NCI-H1436 (cell line): ENCODE data around the gene PRUNE1.

Source experiments
- DNase-seq: peaks from one replicate; lab custom pipeline; 2025; lab: John Stamatoyannopoulos, UW

Gene PRUNE1

DNA sequence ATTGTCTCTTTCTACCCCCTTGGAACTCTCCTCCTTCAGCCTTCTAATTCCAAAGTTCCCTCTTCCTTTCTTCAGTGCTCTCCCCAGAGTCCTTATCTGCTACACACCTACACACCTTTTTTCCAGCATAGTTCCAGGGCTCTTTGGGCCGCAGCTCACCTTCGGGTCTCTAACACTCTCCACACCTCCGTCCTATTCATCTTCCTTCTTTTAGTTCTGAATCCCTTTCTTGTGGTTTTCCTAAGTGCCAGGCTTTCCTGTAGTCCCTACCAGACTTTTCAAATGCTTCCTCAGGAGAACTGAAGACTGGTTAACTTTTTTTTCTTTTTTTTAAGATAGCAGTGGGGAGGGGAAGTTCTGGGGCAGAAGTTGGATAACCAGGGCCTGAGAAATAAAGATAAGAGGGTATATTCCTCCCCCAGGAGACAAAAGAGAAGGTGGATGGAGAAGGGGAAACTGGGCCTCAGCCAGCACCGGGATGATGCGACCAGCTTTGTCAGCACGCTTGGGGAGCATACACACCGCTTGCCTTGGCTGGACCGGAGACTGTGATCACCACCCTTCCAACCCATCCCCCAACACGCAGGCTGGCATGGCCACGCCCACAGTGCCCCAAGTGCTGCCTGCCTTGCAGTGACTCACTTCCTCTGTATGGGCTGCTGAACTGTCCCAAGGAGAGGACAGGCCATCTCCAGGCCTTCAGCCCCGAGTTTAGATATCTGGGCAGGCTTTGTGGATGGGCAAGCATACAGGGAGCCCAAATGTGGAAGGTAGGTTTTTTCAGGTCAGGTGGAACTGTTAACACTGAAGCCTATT, 31.2 kb upstream of the PRUNE1 start:
- DNase-seq = no peak

DNA sequence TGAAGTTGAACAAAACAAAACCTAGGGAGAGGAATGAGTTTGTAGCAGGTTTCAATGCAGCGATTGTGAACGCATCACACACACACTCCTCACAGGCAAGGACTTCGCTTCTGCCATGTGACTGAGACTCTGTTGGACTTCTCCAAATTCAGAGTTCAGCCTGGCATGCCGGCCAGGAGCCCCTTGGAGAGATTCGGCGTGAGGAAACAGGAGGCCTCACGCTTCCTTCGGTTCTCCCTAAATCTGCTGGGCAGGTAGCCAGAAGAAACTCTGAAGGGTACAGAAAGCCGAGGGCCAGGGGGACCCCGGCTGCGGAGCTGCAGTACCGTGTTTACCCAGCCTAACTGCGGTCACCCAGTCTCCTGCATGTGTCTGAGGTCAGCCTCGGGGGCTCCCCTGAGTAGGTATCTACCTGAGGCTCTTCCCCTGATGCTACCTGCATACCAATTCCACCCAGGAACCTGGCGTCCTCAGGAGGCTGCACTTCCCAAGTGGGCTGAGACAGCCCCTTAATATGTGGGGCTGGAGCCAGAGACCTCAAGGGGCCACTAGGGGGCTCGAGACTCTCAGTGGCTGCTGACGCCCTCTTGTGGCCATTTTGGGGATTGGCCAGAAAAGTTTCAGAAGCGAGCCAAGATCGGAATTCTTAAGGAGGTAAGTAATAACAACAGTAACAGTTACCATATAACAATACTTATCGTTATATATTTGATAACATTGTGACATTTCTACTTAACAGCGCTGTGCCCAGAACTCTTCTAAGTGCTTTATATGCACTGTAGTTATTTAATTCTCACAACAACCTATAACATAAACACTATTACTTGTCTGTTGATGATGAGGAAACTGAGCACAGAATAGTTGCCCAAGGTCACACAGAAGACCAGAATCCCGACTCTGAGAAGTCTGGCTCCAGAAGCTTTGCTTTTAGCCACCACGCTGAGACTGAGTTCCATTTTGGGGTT, 28.9 kb upstream of the PRUNE1 start:
- DNase-seq = peak; percentile 83

DNA sequence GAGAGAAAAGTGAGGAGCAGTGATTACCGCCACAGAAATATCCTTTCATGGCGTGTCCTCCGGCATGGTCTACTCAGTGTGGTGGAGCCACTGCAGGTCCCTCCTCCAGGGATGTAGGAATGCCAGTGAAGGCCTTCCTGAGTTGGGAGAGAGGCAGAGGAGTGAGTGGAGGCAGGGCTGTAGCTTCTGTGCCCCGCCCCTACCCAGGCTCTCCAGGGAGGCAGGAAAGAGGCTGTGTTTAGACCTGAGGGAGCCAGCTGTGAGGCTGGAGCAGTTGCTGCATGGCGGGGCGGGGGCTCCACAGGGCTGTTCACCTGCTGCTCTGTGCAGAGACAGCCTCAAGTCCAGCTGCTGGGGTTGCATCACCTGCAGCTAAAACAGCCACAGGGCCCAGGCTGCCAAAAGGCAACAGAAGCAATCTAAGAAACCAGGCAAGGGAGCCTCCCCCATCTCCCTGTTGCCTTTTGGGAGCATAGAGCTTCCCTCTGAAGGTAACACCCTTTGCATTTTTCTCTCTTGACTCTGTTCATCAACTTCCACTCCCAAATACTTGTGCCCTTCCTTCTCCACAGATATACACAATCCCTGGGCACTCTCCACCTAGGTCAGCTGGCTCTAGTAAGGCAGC, 27.0 kb upstream of the PRUNE1 start:
- peak; percentile 72 for DNase-seq

DNA sequence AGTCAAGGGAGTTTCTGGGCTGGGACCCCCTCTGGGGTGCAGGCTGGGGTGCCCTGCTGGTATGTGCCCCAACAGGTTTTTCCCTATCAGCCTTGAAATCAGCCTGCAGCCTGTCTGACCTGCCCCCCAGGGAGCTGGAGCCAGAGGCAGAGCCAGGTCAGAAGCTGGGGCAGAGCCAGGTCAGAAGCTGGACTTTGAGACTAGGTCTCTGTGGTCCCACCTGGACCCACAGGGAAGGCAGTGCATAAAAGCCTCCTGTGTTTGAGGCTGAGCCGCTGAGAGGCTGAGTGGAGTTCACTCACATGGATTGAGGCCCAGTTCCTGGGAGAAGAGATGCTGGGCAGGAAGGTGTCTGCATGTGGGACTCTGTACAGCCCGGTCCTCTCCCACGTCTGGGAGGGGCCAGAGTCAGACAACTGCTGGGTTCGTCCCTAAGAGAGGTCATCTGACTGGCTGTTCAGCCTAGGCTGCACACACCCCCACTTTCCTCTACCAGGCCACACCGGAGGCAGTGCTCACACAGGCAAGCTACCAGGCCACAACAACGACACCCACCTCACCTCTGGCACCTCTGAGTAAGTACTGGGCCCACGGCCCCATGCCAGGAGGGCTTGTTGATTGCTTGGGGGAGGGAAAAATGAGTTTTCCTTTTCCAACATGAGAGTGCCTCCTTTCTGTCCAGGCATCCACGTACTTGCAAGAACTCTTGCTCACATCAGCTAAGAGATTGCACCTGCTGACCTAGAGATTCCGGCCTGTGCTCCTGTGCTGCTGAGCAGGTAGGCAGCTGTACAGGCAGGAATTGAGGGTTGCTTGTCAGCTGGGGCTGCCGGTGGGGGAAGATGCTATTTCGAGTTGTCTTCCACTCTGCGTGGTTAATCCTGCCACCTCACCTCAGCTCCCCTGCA, 26.2 kb upstream of the PRUNE1 start, which contains the start of gene ANXA9:
Gene ANXA9 (plus strand): TSS at position 488 of the 908 bp plus-strand sequence. CDS start 814 bp downstream, outside the sequence.
- no peak for DNase-seq

DNA sequence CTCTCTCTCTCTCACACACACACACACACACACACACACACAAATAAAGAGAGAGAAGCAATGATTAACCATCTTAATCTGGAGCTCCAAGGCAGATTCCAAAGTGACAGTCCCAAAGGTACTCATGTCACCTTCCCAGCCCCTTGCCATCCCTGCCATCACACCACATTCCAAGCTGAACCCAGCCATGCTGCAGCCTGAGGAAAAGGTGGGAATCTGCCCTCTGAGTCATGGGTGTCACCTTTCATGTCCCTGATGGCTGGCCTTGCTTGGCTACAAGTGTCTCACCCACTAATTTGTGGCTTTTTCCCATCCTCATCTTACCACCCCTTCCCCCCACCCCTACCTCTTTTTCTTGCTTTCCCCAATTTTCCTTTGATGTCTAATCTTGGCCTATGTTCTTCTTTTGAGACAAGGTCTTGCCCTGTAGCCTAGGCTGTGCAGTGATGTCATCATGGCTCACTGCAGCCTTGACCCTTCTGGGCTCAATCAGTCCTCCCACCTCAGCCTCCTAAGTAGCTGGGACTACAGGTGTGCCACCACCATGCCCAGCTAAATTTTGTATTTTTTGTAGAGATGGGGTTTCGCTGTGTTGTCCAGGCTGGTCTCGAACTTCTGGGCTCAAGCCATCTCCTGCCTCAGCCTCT, 22.9 kb upstream of the PRUNE1 start:
- DNase-seq = no peak

DNA sequence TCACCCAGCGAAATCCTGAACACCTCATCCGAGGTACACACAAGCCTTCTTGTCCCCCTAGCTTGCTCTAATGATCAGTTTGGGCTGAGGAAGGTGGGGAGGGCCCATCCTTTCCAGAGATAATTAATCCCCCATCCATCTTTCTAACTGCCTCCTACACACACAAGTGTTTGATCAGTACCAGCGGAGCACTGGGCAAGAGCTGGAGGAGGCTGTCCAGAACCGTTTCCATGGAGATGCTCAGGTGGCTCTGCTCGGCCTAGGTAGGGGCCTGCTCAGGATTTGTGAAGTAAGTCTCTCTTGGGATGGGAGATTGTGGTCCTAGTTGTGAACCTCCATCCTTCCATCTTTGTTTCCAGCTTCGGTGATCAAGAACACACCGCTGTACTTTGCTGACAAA, 20.3 kb upstream of the PRUNE1 start:
- no peak for DNase-seq

DNA sequence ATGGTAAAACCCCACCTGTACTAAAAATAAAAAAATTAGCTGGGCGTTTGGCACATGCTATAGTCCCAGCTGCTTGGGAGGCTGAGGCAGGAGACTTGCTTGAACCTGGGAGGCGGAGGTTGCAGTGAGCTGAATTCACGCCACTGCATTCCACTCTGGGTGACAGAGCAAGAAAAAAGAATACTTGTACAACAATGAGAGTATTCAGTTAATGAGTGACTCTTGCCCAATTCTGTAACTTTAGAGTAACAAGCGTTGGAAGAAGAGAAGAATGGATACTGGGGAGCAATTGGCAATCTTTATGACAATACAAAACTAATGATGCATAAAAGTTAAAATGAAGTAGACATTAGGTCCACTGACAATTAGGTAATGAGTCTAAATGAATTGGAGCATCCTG, 15.6 kb upstream of the PRUNE1 start:
- no peak for DNase-seq

DNA sequence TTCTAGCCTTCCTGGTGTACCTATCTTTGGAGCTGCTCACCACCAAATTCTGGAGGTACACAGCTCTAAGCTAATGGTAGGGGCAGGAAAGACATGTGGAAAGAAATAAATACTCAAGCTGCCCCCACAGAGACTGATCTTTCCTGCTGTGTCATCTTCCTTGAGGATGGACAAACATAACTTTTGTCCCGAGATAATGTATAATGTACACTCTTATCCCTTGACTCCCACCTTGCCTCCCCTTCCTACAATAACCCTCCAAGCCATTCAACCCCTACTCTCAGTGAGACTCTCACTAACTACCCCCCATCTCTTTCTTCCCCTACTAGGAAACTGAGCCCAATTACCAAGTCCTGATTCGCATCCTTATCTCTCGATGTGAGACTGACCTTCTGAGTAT, 14.0 kb upstream of the PRUNE1 start:
- no peak for DNase-seq

DNA sequence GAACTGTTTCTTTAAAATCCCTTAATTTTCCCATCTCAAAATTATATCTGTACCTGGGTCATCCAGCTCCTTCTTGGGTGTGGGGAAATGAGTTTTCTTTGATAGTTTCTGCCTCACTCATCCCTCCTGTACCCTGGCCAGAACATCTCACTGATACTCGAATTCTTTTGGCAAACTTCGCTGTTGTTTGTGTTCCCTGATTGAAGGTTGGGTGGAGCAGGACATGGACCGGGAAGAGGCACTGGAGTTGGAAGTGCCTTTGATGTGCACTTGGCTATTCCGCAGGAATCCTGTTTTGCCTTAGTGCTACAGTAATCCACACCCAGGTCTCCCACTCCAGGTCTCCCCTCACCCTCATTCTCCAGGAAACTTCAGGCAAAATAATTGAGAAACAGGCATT, 12.8 kb upstream of the PRUNE1 start:
- no peak for DNase-seq

DNA sequence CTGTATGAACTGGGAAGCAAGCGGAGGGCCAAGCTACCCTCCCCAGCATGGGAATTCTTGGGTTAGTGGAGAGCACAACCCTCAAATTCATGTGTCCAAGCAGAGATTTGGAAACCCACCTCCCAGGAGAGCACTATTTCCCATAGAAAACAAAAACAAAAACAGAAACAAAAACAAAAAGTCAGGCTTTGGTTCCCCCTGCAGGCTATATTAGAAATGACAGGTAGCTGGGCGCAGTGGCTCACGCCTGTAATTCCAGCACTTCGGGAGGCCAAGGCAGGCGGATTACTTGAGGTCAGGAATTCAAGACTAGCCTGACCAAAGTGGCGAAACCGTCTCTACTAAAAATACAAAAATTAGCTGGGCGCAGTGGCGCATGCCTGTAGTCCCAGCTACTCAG, 12.4 kb upstream of the PRUNE1 start:
- no peak for DNase-seq

DNA sequence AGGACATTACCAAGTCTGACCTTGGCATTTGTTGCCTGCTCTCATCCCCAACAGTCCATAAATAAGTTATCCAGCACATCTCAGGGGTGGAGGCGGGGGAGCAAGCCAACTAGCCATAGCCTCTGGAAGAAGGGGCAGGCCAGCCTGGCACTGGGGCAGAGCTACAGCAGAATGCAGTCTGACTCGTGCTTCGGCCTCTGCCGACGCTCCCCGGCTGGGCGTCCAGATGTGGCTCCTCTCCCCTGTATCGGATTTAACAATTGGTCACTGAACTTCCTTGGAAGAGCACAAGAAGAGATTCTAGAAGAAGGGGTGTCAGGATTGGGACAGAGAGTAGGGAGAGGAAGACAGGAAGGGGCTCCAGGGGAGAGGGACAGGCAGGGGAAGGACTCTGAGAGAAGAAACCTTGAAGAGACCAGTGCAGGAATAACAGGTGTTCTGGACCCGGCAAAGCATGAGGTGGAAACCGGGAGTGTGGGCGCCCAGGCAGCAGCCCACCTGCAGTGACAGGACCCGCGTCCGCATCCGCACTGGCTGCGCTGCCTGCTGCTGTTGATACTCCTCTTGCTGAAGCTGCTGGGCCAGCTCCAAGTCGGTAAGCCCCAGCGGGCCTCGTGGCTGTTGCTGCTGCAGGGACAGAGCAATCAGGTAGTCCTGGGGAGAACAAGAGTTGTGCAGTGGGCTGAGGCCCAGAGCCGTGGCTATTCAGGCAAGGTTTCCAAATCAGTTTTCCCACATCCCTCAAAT, 10.9 kb upstream of the PRUNE1 start:
- no peak for DNase-seq

DNA sequence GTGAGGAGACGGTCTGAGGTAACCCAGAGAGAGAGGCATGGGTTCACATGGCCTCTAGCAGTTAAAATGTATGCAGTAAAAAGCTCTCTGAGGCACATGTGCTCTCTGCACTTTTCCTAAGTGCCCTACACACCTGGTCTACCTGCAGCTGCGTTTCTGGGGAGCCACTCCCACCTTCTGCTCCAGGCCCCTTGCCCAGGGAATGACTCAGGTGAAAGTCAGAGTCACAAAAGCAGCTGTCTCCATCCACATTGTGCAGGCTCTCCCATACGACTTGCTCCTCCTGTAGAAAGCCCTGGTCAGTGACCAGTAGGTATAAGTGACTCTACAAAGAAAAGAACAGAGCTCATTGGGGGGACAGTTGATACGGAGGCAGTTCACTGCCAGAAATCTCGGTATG, 10.3 kb upstream of the PRUNE1 start:
- DNase-seq = no peak

DNA sequence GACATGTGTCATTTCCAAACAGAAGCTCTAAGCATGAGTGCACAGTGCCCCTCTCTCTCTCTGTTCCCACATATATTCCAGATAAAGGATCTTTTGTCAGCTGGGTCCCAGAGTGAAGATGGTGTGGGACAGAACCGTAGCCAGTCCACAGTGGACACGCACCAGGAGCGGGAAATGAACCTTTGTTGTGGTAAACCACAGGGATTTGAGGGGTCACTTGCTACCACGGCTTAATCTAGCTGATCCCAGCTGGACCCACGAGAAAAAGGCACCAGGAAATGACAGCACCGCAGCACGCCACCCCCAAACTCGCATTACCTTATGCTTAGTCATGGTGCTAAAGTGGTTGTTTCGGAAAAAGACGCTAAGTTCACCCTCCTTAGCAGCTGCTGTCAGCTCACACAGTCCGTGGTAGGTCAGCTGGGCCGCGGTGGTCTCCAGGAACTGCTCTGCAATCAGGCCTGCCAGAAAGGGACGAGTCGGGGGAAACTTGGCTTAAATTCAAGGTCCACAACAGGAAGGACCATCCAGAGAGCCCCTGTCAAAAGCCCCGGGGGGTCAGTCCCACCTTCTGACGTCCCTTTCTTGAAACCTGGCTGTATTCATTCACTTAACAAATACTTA, 9.1 kb upstream of the PRUNE1 start:
- DNase-seq = no peak

DNA sequence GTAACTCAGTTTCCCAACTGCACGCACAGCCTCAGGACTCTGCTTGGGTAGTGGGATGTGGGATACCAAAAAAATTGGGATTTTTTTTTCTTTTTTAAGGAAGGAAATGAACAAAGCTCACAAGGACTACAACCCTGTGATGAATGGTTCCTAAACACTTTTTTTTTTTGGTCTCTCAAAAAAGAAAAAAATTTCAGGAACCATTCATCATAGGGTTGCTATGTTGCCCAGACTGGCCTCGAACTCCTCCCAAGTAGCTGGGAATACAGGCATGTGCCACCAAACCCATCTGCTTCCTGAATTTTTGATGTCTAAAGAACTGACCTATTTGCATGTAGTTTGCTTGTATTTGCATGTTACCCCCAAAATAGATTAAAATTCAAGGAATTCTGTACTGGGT, 8.3 kb upstream of the PRUNE1 start:
- DNase-seq = no peak

DNA sequence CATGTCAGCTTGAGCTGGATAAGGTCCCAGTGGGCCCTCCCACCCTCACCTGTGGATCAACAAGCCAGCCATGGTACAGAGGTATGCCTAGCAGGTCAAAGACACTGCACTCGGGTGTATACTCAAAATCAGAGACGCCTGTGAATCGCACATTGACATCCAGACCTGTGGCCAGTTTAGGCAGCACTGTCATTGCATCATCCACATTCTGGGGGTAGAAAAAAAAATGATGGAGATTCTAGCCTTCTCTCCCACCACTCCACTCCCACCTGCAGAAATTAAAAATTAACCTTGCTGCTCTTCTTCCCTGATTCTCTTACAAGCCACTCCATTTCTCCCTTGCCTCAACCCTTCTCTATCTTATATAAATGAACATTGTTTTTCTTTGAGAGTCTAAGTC, 7.8 kb upstream of the PRUNE1 start:
- DNase-seq = no peak

DNA sequence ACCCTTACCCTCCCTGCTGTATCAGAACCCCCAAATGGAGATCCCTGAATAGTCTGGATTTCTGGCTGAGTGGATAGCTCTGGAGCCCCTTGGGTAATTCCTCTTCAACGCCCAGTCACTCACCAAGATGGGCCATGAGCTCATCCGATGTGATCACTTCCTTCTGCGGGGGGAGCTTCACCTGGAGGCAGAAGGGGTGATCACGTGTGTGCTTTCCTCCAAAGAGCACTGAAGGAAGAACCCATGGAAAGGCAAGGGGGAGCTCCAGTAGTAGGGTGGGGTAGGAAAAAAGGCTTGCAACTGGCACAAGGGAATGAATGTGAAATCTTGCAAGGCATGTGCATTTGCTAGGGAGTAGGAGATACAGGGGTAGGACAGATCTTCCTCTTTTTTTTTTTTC, 6.6 kb upstream of the PRUNE1 start:
- DNase-seq = no peak

DNA sequence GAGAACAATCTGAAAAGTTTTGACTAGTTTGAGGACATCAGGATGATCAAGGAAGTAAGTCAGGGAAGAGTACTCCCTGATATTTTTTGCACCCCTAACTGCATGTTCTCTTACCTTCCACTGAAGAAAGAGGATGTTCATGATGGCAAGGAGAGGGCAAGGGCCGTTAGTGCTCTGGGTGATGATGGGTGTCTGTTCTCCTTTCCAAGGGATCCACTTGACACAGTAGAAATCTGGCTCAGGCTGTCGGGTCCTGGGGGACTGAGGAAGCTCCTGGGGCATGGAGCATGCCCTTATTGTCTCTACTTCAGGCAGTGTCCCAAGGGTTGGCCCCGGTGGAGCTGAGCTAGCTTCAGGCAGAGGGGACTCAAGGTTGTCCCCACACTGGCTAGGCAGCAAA, 6.2 kb upstream of the PRUNE1 start:
- no peak for DNase-seq

DNA sequence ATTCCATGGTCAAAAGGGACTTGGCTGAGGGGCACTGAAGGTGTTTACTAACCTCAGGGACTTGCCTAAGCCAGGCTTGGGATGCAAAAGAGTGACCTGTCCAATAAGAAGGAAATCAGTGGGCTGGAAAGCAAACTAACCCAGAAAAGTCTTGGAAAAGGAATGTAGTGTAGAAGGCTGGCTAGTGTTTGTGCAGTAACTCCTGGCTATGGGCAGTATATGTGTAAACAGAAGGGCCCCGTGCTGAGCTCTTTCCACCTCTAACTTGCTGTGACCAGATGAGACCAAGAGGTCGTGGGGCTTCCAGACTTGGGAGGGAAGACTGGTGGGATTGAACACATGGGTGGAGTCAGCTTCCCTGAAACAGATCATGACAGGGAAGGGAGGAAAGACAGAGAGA, 5.6 kb upstream of the PRUNE1 start:
- no peak for DNase-seq

DNA sequence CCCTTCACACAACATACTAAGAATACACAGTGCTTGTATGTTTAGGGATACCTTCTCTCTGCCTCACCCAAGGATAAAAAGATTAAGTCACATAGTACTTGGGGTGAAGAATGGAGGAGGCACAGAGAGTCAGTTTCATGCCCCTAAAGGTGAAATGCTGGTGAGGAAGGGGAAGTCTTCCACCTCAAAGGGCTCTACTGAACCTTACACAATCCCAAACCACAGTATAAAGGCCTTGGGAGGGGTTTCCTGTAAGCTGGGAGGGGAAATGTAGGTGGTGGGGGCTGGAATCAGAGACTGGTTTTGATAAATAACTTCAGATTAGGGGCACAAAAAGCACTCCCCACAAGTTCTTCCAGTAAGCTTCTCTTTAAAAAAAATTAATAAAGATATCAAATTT, 5.1 kb upstream of the PRUNE1 start:
- no peak for DNase-seq
